Mesendoderm (in vitro differentiated cells): Measurements from ENCODE around the gene LCE2D. TPM values are rescaled to one million over a fixed set of nuclear protein-coding genes. Genes with fewer than 3 reads are reported as not detected.

Experiments used
- DNase-seq: peaks from one replicate; pipeline ENCODE4 v3.0.0; 2013
- H2AK5ac ChIP-seq: 2 replicates; pipeline ENCODE4 v1.6.1; 2013; ENCODE audit warnings: low read length, inconsistent platforms
- H2BK120ac ChIP-seq: 2 replicates; pipeline ENCODE4 v1.6.1; 2013; ENCODE audit warnings: low read depth, mild to moderate bottlenecking, low read length, moderate library complexity, mixed read lengths
- H2BK15ac ChIP-seq: replicated peaks from 2 replicates; pipeline ENCODE4 v1.6.1; 2013; ENCODE audit warnings: low read depth, mild to moderate bottlenecking, moderate library complexity
- H2BK5ac ChIP-seq: 2 replicates; pipeline ENCODE4 v1.6.1; 2013; ENCODE audit warnings: low read length, inconsistent platforms
- H3K18ac ChIP-seq: 2 replicates; pipeline ENCODE4 v1.6.1; 2013; ENCODE audit warnings: mild to moderate bottlenecking, low read length, mixed read lengths
- H3K23ac ChIP-seq: one replicate; pipeline ENCODE4 v1.6.1; 2013; ENCODE audit warnings: low read length
- H3K27ac ChIP-seq: 2 replicates; pipeline ENCODE4 v1.5.1; 2013; ENCODE audit warnings: low read depth, mild to moderate bottlenecking, inconsistent platforms, low read length, moderate library complexity
- H3K27me3 ChIP-seq: 2 replicates; pipeline ENCODE4 v1.6.1; 2013; ENCODE audit warnings: low read length, control low read depth, mild to moderate bottlenecking, inconsistent platforms; ENCODE audit not compliant: insufficient read depth, poor library complexity
- H3K36me3 ChIP-seq: 2 replicates; pipeline ENCODE4 v1.6.1; 2013; ENCODE audit warnings: low read length, inconsistent platforms; ENCODE audit not compliant: control insufficient read depth, insufficient read depth
- H3K4ac ChIP-seq: one replicate; pipeline ENCODE4 v1.6.1; 2013; ENCODE audit warnings: low read depth, mild to moderate bottlenecking, low read length, moderate library complexity
- H3K4me1 ChIP-seq: 2 replicates; pipeline ENCODE4 v1.6.1; 2013; ENCODE audit warnings: low read depth, low read length, inconsistent platforms; ENCODE audit not compliant: control insufficient read depth
- H3K4me2 ChIP-seq: 2 replicates; pipeline ENCODE4 v1.6.1; 2013; ENCODE audit warnings: low read length
- H3K4me3 ChIP-seq: 2 replicates; pipeline ENCODE4 v1.5.1; 2013; ENCODE audit warnings: mild to moderate bottlenecking, low read length
- H3K56ac ChIP-seq: one replicate; pipeline ENCODE4 v1.6.1; 2013; ENCODE audit warnings: low read length
- H3K79me1 ChIP-seq: 2 replicates; pipeline ENCODE4 v1.6.1; 2013; ENCODE audit warnings: low read length, inconsistent platforms
- H3K79me2 ChIP-seq: 2 replicates; pipeline ENCODE4 v1.6.1; 2013; ENCODE audit warnings: mild to moderate bottlenecking, low read length; ENCODE audit not compliant: control insufficient read depth, insufficient read depth
- H3K9ac ChIP-seq: 2 replicates; pipeline ENCODE4 v1.6.1; 2013; ENCODE audit warnings: low read length, inconsistent platforms
- H4K5ac ChIP-seq: one replicate; pipeline ENCODE4 v1.6.1; 2013; ENCODE audit warnings: low read length
- H4K8ac ChIP-seq: one replicate; pipeline ENCODE4 v1.6.1; 2013; ENCODE audit warnings: low read depth, mild to moderate bottlenecking, control low read depth, low read length, moderate library complexity
- WGBS: extraction: QIAGEN DNeasy Blood & Tissue Kit; methylation state at CpG from one replicate; pipeline ENCODE4 v1.1.7; 2013; ENCODE audit warnings: low lambda C conversion rate, missing lambda C conversion rate; ENCODE audit not compliant: insufficient coverage; ENCODE audit errors: extremely low coverage; 5-methylcytosine and 5-hydroxymethylcytosine counted together
- polyA plus RNA-seq, 2 experiments: library from polyadenylated mRNA; stranded (reverse); fragments of 200-250 nt; gene quantifications; one replicate each; pipeline ENCODE4 v1.2.3, GENCODE V29; 2013

Gene LCE2D, protein sequence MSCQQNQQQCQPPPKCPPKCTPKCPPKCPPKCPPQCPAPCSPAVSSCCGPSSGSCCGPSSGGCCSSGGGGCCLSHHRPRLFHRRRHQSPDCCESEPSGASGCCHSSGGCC
- not detected for polyA plus RNA-seq (2013, experiment 1 of 2)
- polyA plus RNA-seq (2013, experiment 2 of 2): not detected

DNA sequence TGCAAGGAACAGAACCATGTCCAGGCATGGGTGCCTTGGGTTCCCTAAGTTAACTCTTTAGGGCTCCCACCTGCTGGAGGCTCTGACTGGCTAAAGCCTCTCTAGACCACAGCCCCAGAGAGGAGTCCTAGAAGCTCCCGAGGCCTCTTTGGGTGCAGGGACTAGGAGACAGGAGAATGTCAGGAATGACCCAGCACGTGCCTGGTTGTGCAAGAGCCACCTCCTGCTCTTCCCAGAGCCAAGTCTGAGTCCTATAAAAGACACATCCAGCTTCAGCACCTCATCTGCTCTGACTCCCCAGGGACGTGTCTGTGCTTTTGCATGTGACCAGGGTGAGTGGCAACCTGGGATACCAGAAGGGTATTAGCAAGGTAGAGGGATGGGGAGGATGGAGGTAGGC lies at the start of gene LCE2D:
TSS of gene LCE2D (plus strand) at position 283 of the 400 bp plus-strand sequence. CDS start 726 bp downstream, outside the sequence.
- Histone ChIP-seq H3K4ac (no peak within 1 kb of the TSS), H3K56ac (no peak within 1 kb of the TSS), H3K79me2 (no peaks in the 10 kb centered on the region), H2AK5ac (no peak within 1 kb of the TSS), H3K79me1 (no peaks in the 10 kb centered on the region), H3K4me1 (no peaks in the 10 kb centered on the region), H3K9ac (no peak within 1 kb of the TSS), H3K27me3 (no peaks in the 10 kb centered on the region), H4K8ac (no peak within 1 kb of the TSS), H2BK120ac (no peak within 1 kb of the TSS), H3K36me3 (no peaks in the 10 kb centered on the region), H2BK15ac (no peak within 1 kb of the TSS), H3K4me3 (no peak within 1 kb of the TSS), H2BK5ac (no peak within 1 kb of the TSS), H3K4me2 (no peak within 1 kb of the TSS), H4K5ac (no peak within 1 kb of the TSS), H3K27ac (no peak within 1 kb of the TSS), H3K18ac (no peak within 1 kb of the TSS), H3K23ac (no peak within 1 kb of the TSS)
- no peak for DNase-seq
- no CpG with 5 or more reads among the region's 3 CpGs for WGBS

DNA sequence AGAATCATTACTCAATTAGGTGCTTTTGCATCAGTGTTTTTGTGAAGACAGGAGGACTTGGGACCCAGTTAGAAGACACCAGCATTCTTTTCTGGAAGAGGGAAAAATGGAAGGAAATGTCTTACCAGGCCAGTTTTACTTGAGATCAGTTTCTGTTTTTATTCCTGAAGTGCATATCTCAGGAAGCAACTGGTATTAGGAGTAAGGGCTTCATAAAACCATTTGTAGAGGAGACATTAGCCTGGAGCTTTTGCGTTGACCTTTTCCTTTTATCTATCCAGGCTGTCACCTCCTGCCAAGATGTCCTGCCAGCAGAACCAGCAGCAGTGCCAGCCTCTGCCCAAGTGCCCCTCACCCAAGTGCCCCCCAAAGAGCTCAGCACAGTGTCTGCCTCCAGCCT lies 49.7 kb upstream of the LCE2D start, which contains the start of gene LCE3B:
TSS of gene LCE3B (plus strand) at position 301 of the 400 bp plus-strand sequence. CDS start at position 301, 0 bp downstream.
- no peak within 1 kb of the TSS for H3K23ac ChIP-seq
- H3K18ac ChIP-seq: no peak within 1 kb of the TSS
- DNase-seq: no peak
- no peak within 1 kb of the TSS for H3K9ac ChIP-seq
- no CpG with 5 or more reads among the region's 1 CpG for WGBS
- H3K27me3 ChIP-seq: no peaks in the 10 kb centered on the region
- H3K27ac ChIP-seq: no peak within 1 kb of the TSS
- H3K4me1 ChIP-seq: no peaks in the 10 kb centered on the region
- no peaks in the 10 kb centered on the region for H3K36me3 ChIP-seq
- no peak within 1 kb of the TSS for H3K56ac ChIP-seq
- H3K79me1 ChIP-seq: no peaks in the 10 kb centered on the region
- no peak within 1 kb of the TSS for H4K8ac ChIP-seq
- H3K4me3 ChIP-seq: no peak within 1 kb of the TSS
- no peak within 1 kb of the TSS for H3K4ac ChIP-seq
- no peak within 1 kb of the TSS for H4K5ac ChIP-seq
- H2BK120ac ChIP-seq: no peak within 1 kb of the TSS
- H2AK5ac ChIP-seq: no peak within 1 kb of the TSS
- H2BK5ac ChIP-seq: no peak within 1 kb of the TSS
- H3K79me2 ChIP-seq: no peaks in the 10 kb centered on the region
- no peak within 1 kb of the TSS for H3K4me2 ChIP-seq
- H2BK15ac ChIP-seq: no peak within 1 kb of the TSS

DNA sequence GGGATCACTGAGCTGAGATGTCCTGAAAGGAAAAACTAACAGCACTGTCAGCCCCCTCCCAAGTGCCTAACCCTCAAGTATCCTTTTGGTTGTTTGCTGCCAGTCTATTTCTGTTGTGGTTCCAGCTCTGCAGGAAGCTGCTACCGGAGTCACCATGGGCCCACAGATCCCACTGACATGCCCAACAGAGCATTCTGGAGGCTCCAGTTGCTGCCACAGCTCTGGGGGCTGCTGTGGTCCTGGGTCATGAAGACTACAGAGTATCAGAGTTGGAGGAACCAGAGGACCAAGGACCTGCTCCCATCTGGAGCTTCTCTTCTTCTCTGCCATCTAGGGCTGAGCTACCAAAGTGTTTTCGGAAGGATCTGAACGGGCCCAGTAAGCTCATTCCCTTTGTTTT lies 41.2 kb upstream of the LCE2D start:
- Histone ChIP-seq H3K56ac (no peak overlapping the region), H2BK15ac (no peak overlapping the region), H3K4ac (no peak overlapping the region), H3K79me2 (no peaks in the 10 kb centered on the region), H3K79me1 (no peaks in the 10 kb centered on the region), H3K27ac (no peak overlapping the region), H4K8ac (no peak overlapping the region), H3K4me3 (no peak overlapping the region), H2AK5ac (no peak overlapping the region), H3K36me3 (no peaks in the 10 kb centered on the region), H3K23ac (no peak overlapping the region), H2BK120ac (no peak overlapping the region), H2BK5ac (no peak overlapping the region), H3K4me1 (no peaks in the 10 kb centered on the region), H3K18ac (no peak overlapping the region), H3K9ac (no peak overlapping the region), H3K4me2 (no peak overlapping the region), H4K5ac (no peak overlapping the region), H3K27me3 (no peaks in the 10 kb centered on the region)
- DNase-seq: no peak
- no CpG with 5 or more reads among the region's 3 CpGs for WGBS

DNA sequence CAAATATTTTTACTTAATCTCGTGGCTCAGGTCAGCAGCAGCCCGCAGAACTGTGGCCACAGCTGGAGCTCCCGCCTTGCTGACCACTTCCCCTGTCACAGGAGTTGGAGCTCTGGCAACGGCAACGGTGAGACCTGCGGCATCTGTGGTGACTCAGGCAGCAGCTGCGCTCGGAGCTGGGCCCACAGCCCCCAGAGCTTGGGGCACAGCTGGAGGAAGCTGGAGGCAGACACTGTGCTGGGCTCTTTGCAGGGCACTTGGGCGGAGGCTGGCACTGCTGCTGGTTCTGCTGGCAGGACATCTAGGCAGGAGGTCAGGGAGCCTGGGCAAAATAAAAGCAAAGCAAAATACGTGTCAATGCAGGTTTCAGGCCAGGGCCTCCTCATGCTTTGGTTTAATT lies 40.4 kb upstream of the LCE2D start, which contains the start of gene LCE3A:
TSS of gene LCE3A (minus strand) at position 301 of the 400 bp plus-strand sequence. CDS start at position 301, 0 bp downstream.
- Histone ChIP-seq H2BK5ac (no peak within 1 kb of the TSS), H4K5ac (no peak within 1 kb of the TSS), H2BK120ac (no peak within 1 kb of the TSS), H3K27ac (no peak within 1 kb of the TSS), H3K4ac (no peak within 1 kb of the TSS), H3K4me1 (no peaks in the 10 kb centered on the region), H3K4me3 (no peak within 1 kb of the TSS), H3K4me2 (no peak within 1 kb of the TSS), H3K56ac (no peak within 1 kb of the TSS), H3K9ac (no peak within 1 kb of the TSS), H2BK15ac (no peak within 1 kb of the TSS), H2AK5ac (no peak within 1 kb of the TSS), H4K8ac (no peak within 1 kb of the TSS), H3K79me1 (no peaks in the 10 kb centered on the region), H3K36me3 (no peaks in the 10 kb centered on the region), H3K27me3 (no peaks in the 10 kb centered on the region), H3K79me2 (no peaks in the 10 kb centered on the region), H3K18ac (no peak within 1 kb of the TSS), H3K23ac (no peak within 1 kb of the TSS)
- no peak for DNase-seq
- WGBS: no CpG with 5 or more reads among the region's 10 CpGs

DNA sequence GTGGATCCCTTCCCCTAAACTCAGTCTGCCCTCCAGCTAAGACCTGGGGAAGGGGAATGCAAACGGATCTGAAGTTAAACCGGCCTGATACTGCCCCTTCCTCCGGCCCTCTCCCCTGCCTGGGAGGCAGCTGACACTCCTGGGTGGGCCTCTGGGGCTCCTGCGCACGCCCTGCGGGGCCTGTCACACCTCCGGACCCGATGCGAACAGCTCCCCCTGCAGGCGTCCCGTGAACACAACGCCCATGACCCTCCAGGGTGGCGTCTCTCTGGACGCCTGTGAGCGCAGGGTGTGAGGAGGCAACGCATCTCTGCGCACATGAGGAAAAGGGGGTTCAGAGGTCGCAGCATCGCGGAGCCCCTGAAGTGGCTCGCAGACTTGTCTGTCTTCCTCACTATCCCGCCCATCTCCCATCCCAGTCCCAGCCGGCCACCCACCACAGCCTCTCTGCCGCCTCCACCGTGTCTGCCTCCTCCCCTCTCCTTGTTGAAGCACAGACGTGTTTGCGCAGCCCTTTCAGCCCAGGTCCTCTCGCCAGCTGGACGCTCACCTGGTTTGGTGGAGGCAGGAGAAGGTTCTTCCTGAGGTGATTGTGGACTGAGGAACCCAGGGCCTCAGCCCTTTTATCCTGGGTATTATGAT lies 39.9 kb upstream of the LCE2D start:
- Histone ChIP-seq H3K4me3 (no peak overlapping the region), H3K18ac (no peak overlapping the region), H3K79me1 (no peaks in the 10 kb centered on the region), H2AK5ac (no peak overlapping the region), H3K4ac (no peak overlapping the region), H2BK5ac (no peak overlapping the region), H2BK120ac (no peak overlapping the region), H3K27ac (no peak overlapping the region), H3K27me3 (no peaks in the 10 kb centered on the region), H4K8ac (no peak overlapping the region), H4K5ac (no peak overlapping the region), H3K9ac (no peak overlapping the region), H3K23ac (no peak overlapping the region), H3K4me1 (no peaks in the 10 kb centered on the region), H3K4me2 (no peak overlapping the region), H3K36me3 (no peaks in the 10 kb centered on the region), H3K56ac (no peak overlapping the region), H3K79me2 (no peaks in the 10 kb centered on the region), H2BK15ac (no peak overlapping the region)
- peak; percentile 13 for DNase-seq
- WGBS: no CpG with 5 or more reads among the region's 29 CpGs
